K562 (cell line): Measurements from ENCODE around the gene CD93. TPM values are rescaled to one million over a fixed set of nuclear protein-coding genes. Genes with fewer than 3 reads are reported as not detected.

Experiments
- ATAC-seq: fragments of 200-7000 bp; cut with Tn5 transposase; 3 replicates; pipeline ENCODE4 v1.9.1; 2020; ENCODE audit warnings: moderate library complexity
- BruUV-seq: library from RNA; stranded (reverse); fragments of 400-500 nt; replicated peaks from 2 replicates; lab custom pipeline; 2021; lab: Mats Ljungman, UMichigan
- CTCF ChIA-PET: fragments of 300-600 bp; formaldehyde crosslinking; extraction: SDS; loops from one replicate; lab custom pipeline; 2021; ENCODE audit warnings: low intra/inter-chr PET ratio; lab: Yijun Ruan, JAX
- POLR2A ChIA-PET: fragments of 300-600, 350-650 bp; sonication (Branson Sonifier 250); formaldehyde crosslinking; extraction: SDS; loops from one replicate; lab custom pipeline; 2021; ENCODE audit warnings: antibody characterized with exemption, inconsistent platforms; lab: Yijun Ruan, JAX
- DNase-seq, 4 experiments: peaks; one replicate each; pipeline versions ENCODE4 v3.0.0 to v3.0.0-alpha.2; 2011 to 2018; ENCODE audit warnings: low spot score in 3 of 4, mixed read lengths in 3 of 4; ENCODE audit errors: extremely low read depth in 1 of 4
- FAIRE-seq: peaks from 2 replicates; lab custom pipeline; 2011; peaks lifted over from hg19 to GRCh38; lab: Jason Lieb, UNC
- H2AFZ ChIP-seq: 2 replicates; pipeline ENCODE4 v1.6.0; 2011; ENCODE audit warnings: low read depth, low read length, control low read depth, inconsistent platforms
- H3K27ac ChIP-seq: fragments of 200-600 bp; 3 replicates; pipeline ENCODE4 v1.8.0; 2011; ENCODE audit warnings: low read depth, mild to moderate bottlenecking, control low read depth, inconsistent platforms, low read length, moderate library complexity, mixed read lengths; ENCODE audit errors: extremely low read depth
- H3K27me3 ChIP-seq, 2 experiments: fragments of 300-600 bp in 1 of 2; 2 replicates in 1 of 2; 3 replicates in 1 of 2; pipeline versions ENCODE4 v1.6.0 to v1.8.0; 2011; ENCODE audit warnings: inconsistent platforms in 2 of 2, low read length in 2 of 2, mild to moderate bottlenecking in 1 of 2, mixed read lengths in 1 of 2, moderate library complexity in 1 of 2; ENCODE audit not compliant: control insufficient read depth in 2 of 2, insufficient read depth in 2 of 2
- H3K36me3 ChIP-seq: fragments of 300-600 bp; 3 replicates; pipeline ENCODE4 v1.8.0; 2011; ENCODE audit warnings: mild to moderate bottlenecking, low read length, inconsistent platforms; ENCODE audit not compliant: control insufficient read depth, insufficient read depth
- H3K4me1 ChIP-seq, 2 experiments: fragments of 200-600 bp in 1 of 2; replicated peaks in 1 of 2; 2 replicates in 1 of 2; 3 replicates in 1 of 2; pipeline versions ENCODE4 v1.5.1 to v1.8.0; 2011; ENCODE audit warnings: inconsistent platforms in 2 of 2, low read length in 2 of 2, mild to moderate bottlenecking in 1 of 2, mixed read lengths in 1 of 2, moderate library complexity in 1 of 2; ENCODE audit not compliant: control insufficient read depth in 2 of 2, insufficient read depth in 2 of 2
- H3K4me2 ChIP-seq: 2 replicates; pipeline ENCODE4 v1.6.1; 2011; ENCODE audit warnings: low read length, control low read depth, inconsistent platforms, mixed read lengths; ENCODE audit not compliant: insufficient read depth
- H3K4me3 ChIP-seq: fragments of 200-600 bp; sonication (generic), shearing (Covaris generic); 2 replicates; pipeline ENCODE4 v1.5.1; 2016; ENCODE audit warnings: control low read depth, inconsistent platforms
- H3K79me2 ChIP-seq: fragments of 200-600 bp; 3 replicates; pipeline ENCODE4 v1.8.0; 2011; ENCODE audit warnings: low read length, inconsistent platforms; ENCODE audit not compliant: control insufficient read depth, insufficient read depth
- H3K9ac ChIP-seq, 2 experiments: 2 replicates each; pipeline versions ENCODE4 v1.6.0 to v1.6.1; 2011; ENCODE audit warnings: low read depth in 2 of 2, low read length in 2 of 2, control low read depth in 1 of 2, inconsistent platforms in 1 of 2, mild to moderate bottlenecking in 1 of 2, mixed read lengths in 1 of 2; ENCODE audit not compliant: insufficient read depth in 1 of 2
- H3K9me1 ChIP-seq: one replicate; pipeline ENCODE4 v1.6.0; 2011; ENCODE audit warnings: inconsistent platforms, mild to moderate bottlenecking, low read length, moderate library complexity; ENCODE audit not compliant: control insufficient read depth, insufficient read depth
- H3K9me3 ChIP-seq: replicated peaks from 2 replicates; pipeline ENCODE4 v1.5.1; 2011; ENCODE audit warnings: low read depth, low read length, inconsistent platforms; ENCODE audit not compliant: control insufficient read depth, insufficient read depth
- H4K20me1 ChIP-seq: replicated peaks from 2 replicates; pipeline ENCODE4 v1.6.1; 2011; ENCODE audit warnings: low read length, inconsistent platforms, mixed read lengths; ENCODE audit not compliant: control insufficient read depth, insufficient read depth
- DDX20 ChIP-seq: fragments of 450-650 bp; IDR thresholded peaks from 2 replicates; pipeline ENCODE4 v1.6.1; 2016; ENCODE audit warnings: missing genetic modification characterization, low read depth, mild to moderate bottlenecking, missing compliant biosample characterization, moderate library complexity
- HDGF ChIP-seq: fragments of 450-650 bp; IDR thresholded peaks from 2 replicates; pipeline ENCODE4 v1.6.1; 2016
- SRF ChIP-seq, 2 experiments: fragments of 250-450, 450-650 bp in 1 of 2; sonication (Bioruptor Pico) in 1 of 2; sonication (generic) in 1 of 2; formaldehyde crosslinking; IDR thresholded peaks; 2 replicates each; pipeline versions ENCODE4 v1.5.0 to v1.5.1; 2020 to 2022; ENCODE audit warnings: mild to moderate bottlenecking in 1 of 2, missing genetic modification reagents in 1 of 2
- ZNF655 ChIP-seq: fragments of 250-450 bp; sonication (Bioruptor Pico); IDR thresholded peaks from 2 replicates; pipeline ENCODE4 v1.5.0; 2021
- WGBS: fragments of 100-300 bp; shearing (Covaris generic); methylation state at CpG from one replicate; pipeline ENCODE4 v1.1.6; 2016; ENCODE audit warnings: low coverage, mixed read lengths; ENCODE audit not compliant: insufficient coverage; ENCODE audit errors: missing lambda C conversion rate; 5-methylcytosine and 5-hydroxymethylcytosine counted together
- in situ Hi-C: fragments of 300-500 bp; cut with MboI; formaldehyde crosslinking; loops from 4 replicates; pipeline ENCODE4 v1.15.0; 2018; ENCODE audit warnings: inconsistent platforms, mixed read lengths
- intact Hi-C: fragments of 100-400 bp; cut with micrococcal nuclease; formaldehyde crosslinking; loops from 2 replicates; pipeline ENCODE4 v1.14.2; 2022
- polyA plus RNA-seq, 8 experiments: library from polyadenylated mRNA; depleted of rRNA in 4 of 8; stranded (reverse) in 5 of 8; unstranded in 3 of 8; fragments of >200 nt; fragmentation: Nextera tagmentation in 2 of 8; fragmentation: Illumina TruSeq in 1 of 8; extraction: Ambion mirVana in 2 of 8; extraction: Trizol in 1 of 8; gene quantifications; 2 replicates each; pipeline versions ENCODE4 v1.2.1 to v1.2.3, GENCODE V29; 2011 to 2014; ENCODE audit warnings: inconsistent platforms in 1 of 8, missing spikeins in 1 of 8
- total RNA-seq, 7 experiments: library from RNA; depleted of rRNA in 6 of 7; stranded (reverse); fragments of >200 nt in 6 of 7; fragmentation: Illumina TruSeq in 2 of 7; extraction: Trizol in 2 of 7; gene quantifications; 2 replicates each; pipeline versions ENCODE4 v1.2.1 to v1.2.3, GENCODE V29; 2011 to 2021; ENCODE audit warnings: low replicate concordance in 1 of 7

Gene CD93
- total and polyA plus RNA-seq, 9 of the 15 experiments (the other 6 are each of a cell fraction or from before 2014, with no cell fraction given): 0.03 to 0.20 (median 0.05) TPM

GRCh38 chr20:23106271-23106851 lies 20.2 kb upstream of the CD93 start:
- Histone ChIP-seq H3K79me2 (no peaks in the 10 kb centered on the region), H2AFZ (no peak overlapping the region), H3K9ac (no peak overlapping the region), H4K20me1 (no peaks in the 10 kb centered on the region), H3K9me3 (no peaks in the 10 kb centered on the region), H3K36me3 (no peaks in the 10 kb centered on the region), H3K9me1 (no peaks in the 10 kb centered on the region), H3K4me3 (no peak overlapping the region), H3K27ac (no peak overlapping the region), H3K4me1 (peaks cover 0 to 2% of the 10 kb centered on the region in 2 experiments; a peak in 2 of 5 replicates), H3K27me3 (no peaks in the 10 kb centered on the region), H3K4me2 (no peak overlapping the region)
- in situ Hi-C loops (no loop called here), intact Hi-C loops (no loop called here)
- CTCF ChIA-PET: no interaction called here
- 56% methylated on average over 9 of the region's 9 CpGs for WGBS
- peak; percentile 54; the same call in 2 of the 3 replicates for ATAC-seq
- POLR2A ChIA-PET: interaction anchor here (0.8 to 0.9 kb wide), 3 partner anchors 10 to 55 kb away, joined by 3 to 5 read pairs (median 4); no protein-coding TSS in a partner anchor
- DNase-seq: peak in 2 of 4 experiments; percentile 32 to 37
- no peak for FAIRE-seq
- no peak for TF ChIP-seq ZNF655
- no peak for TF ChIP-seq DDX20 (tag)
- no peak for TF ChIP-seq HDGF
- peak in 1 of 2 experiments; percentile 51; a peak in 1 of 4 replicates for TF ChIP-seq SRF (CRISPR knock-in tag; IDR thresholded peaks at IDR 0.05)
- BruUV-seq: no TSS peak
